ENCODE results near the gene ITGA1. TPM values are rescaled to one million over a fixed set of nuclear protein-coding genes. Genes with fewer than 3 reads are reported as not detected.

ITGA1 gene
- total and polyA plus RNA-seq, 2 of the 13 experiments (the other 11 are each of a cell fraction or from before 2014, with no cell fraction given) = 23.1 to 28.6 TPM

- ChIA-PET POLR2A (no interaction called here), CTCF (ENCODE audit: low intra/inter-chr PET ratio, low total read pairs) (no interaction called here)
- FAIRE-seq (no peak), ATAC-seq (no peak), DNase-seq (ENCODE audit: low spot score) (no peak)
- no peaks in the 10 kb centered on the region for H3K9me3 ChIP-seq (ENCODE audit: low read length)
- no peaks in the 10 kb centered on the region for H3K79me2 ChIP-seq (ENCODE audit: insufficient read depth, low read length)
- no peak overlapping the region for H3K4me3 ChIP-seq (replicated peaks in 1 of 3; ENCODE audit: insufficient read depth in 1 of 3, low read depth in 2 of 3, low read length in 3 of 3)
- intact Hi-C loops (cut with micrococcal nuclease; ENCODE audit: unreplicated experiment) (no loop called here), in situ Hi-C loops (cut with HindIII; ENCODE audit: extremely low pct_ligation_motif_present, low pct_unique_long_range_greater_than_20kb) (no loop called here)
- no peak overlapping the region for H2AFZ ChIP-seq (ENCODE audit: low read length)
- no peak overlapping the region for H3K9ac ChIP-seq (ENCODE audit: insufficient read depth, low read depth, low read length)
- H3K4me1 ChIP-seq (ENCODE audit: insufficient read depth, low read length) = no peaks in the 10 kb centered on the region
- BruUV-seq (replicated peaks) = no TSS peak
- no peaks in the 10 kb centered on the region for H3K27me3 ChIP-seq (ENCODE audit: control insufficient read depth in 1 of 2, insufficient read depth in 2 of 2, low read length in 2 of 2)
- no peak overlapping the region for H3K4me2 ChIP-seq (ENCODE audit: low read depth, low read length)
- H3K36me3 ChIP-seq (replicated peaks in 1 of 2; ENCODE audit: control insufficient read depth in 1 of 2, insufficient read depth in 2 of 2, low read length in 2 of 2) = no peaks in the 10 kb centered on the region
- no peak overlapping the region for H3K27ac ChIP-seq (ENCODE audit: extremely low read length, insufficient read depth, low read length)
- H4K20me1 ChIP-seq (ENCODE audit: insufficient read depth, low read length) = no peaks in the 10 kb centered on the region
- TF ChIP-seq ERF (CRISPR knock-in tag; IDR thresholded peaks at IDR 0.05) (no peak), ZBTB39 (CRISPR knock-in tag; IDR thresholded peaks at IDR 0.05) (no peak), ZNF430 (CRISPR knock-in tag; IDR thresholded peaks at IDR 0.05) (no peak), ZNF550 (CRISPR knock-in tag; IDR thresholded peaks at IDR 0.05; ENCODE audit: borderline replicate concordance) (no peak), MEIS2 (CRISPR knock-in tag; IDR thresholded peaks at IDR 0.05) (no peak), ZNF530 (CRISPR knock-in tag; IDR thresholded peaks at IDR 0.05; ENCODE audit: low read depth) (no peak), PCBP1 (IDR thresholded peaks at IDR 0.05; ENCODE audit: borderline replicate concordance, low read depth, low read length) (no peak), MYPOP (CRISPR knock-in tag; IDR thresholded peaks at IDR 0.05) (no peak), CCDC6 (CRISPR knock-in tag; IDR thresholded peaks at IDR 0.05) (no peak), HES4 (CRISPR knock-in tag; IDR thresholded peaks at IDR 0.05; ENCODE audit: borderline replicate concordance) (no peak), GFI1 (CRISPR knock-in tag; IDR thresholded peaks at IDR 0.05; ENCODE audit: borderline replicate concordance) (no peak)
- TF ChIP-seq, protein P1, sequence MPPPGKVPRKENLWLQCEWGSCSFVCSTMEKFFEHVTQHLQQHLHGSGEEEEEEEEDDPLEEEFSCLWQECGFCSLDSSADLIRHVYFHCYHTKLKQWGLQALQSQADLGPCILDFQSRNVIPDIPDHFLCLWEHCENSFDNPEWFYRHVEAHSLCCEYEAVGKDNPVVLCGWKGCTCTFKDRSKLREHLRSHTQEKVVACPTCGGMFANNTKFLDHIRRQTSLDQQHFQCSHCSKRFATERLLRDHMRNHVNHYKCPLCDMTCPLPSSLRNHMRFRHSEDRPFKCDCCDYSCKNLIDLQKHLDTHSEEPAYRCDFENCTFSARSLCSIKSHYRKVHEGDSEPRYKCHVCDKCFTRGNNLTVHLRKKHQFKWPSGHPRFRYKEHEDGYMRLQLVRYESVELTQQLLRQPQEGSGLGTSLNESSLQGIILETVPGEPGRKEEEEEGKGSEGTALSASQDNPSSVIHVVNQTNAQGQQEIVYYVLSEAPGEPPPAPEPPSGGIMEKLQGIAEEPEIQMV (CRISPR knock-in tag; IDR thresholded peaks at IDR 0.05; ENCODE audit: low read depth) = no peak
- TF ChIP-seq, protein P2, sequence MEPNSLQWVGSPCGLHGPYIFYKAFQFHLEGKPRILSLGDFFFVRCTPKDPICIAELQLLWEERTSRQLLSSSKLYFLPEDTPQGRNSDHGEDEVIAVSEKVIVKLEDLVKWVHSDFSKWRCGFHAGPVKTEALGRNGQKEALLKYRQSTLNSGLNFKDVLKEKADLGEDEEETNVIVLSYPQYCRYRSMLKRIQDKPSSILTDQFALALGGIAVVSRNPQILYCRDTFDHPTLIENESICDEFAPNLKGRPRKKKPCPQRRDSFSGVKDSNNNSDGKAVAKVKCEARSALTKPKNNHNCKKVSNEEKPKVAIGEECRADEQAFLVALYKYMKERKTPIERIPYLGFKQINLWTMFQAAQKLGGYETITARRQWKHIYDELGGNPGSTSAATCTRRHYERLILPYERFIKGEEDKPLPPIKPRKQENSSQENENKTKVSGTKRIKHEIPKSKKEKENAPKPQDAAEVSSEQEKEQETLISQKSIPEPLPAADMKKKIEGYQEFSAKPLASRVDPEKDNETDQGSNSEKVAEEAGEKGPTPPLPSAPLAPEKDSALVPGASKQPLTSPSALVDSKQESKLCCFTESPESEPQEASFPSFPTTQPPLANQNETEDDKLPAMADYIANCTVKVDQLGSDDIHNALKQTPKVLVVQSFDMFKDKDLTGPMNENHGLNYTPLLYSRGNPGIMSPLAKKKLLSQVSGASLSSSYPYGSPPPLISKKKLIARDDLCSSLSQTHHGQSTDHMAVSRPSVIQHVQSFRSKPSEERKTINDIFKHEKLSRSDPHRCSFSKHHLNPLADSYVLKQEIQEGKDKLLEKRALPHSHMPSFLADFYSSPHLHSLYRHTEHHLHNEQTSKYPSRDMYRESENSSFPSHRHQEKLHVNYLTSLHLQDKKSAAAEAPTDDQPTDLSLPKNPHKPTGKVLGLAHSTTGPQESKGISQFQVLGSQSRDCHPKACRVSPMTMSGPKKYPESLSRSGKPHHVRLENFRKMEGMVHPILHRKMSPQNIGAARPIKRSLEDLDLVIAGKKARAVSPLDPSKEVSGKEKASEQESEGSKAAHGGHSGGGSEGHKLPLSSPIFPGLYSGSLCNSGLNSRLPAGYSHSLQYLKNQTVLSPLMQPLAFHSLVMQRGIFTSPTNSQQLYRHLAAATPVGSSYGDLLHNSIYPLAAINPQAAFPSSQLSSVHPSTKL (CRISPR knock-in tag; IDR thresholded peaks at IDR 0.05) = no peak
- TF ChIP-seq, protein P3, sequence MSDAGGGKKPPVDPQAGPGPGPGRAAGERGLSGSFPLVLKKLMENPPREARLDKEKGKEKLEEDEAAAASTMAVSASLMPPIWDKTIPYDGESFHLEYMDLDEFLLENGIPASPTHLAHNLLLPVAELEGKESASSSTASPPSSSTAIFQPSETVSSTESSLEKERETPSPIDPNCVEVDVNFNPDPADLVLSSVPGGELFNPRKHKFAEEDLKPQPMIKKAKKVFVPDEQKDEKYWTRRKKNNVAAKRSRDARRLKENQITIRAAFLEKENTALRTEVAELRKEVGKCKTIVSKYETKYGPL (CRISPR knock-in tag; IDR thresholded peaks at IDR 0.05) = no peak
Observed at GRCh38 chr5:52829664-52830063, 41.9 kb downstream of the ITGA1 start.

All from HepG2 (cell line).